SK-N-MC (cell line): ENCODE measurements around the gene ZNF697.
"Not testable (repeated sequence)": the region's sequence is repeated elsewhere in the genome, so short reads cannot be mapped to it uniquely, and the experiment has no call there.

Experiments used
- EZH2 ChIP-seq: fragments of 200-600 bp; sonication (generic); IDR thresholded peaks from one replicate; pipeline ENCODE4 v1.6.1; 2017; ENCODE audit warnings: antibody characterized with exemption
- POLR2AphosphoS5 ChIP-seq: IDR thresholded peaks from 2 replicates; pipeline ENCODE4 v1.6.1; 2012; ENCODE audit warnings: mild to moderate bottlenecking, low read depth, low read length, borderline replicate concordance

- TF ChIP-seq EZH2, POLR2AphosphoS5: not testable (repeated sequence)
Observed at GRCh38 chr1:119581076-119581475, 67.0 kb downstream of the ZNF697 start.
